Type B pancreatic cell (in vitro differentiated cells): Measurements from ENCODE around the gene STMN3. TPM values are rescaled to one million over a fixed set of nuclear protein-coding genes. Genes with fewer than 3 reads are reported as not detected.

ENCODE experiments used
- DNase-seq: peaks from one replicate; pipeline ENCODE4 v3.0.0; 2021; ENCODE audit warnings: mixed read lengths; ENCODE audit not compliant: unreplicated experiment; ENCODE audit errors: extremely low spot score
- H3K27ac Mint-ChIP-seq: 2 replicates; pipeline ENCODE4 v1.8.0; 2021; ENCODE audit warnings: mild to moderate bottlenecking, mixed read lengths
- H3K27me3 Mint-ChIP-seq: 2 replicates; pipeline ENCODE4 v1.8.0; 2021; ENCODE audit warnings: mixed read lengths
- H3K36me3 Mint-ChIP-seq: 2 replicates; pipeline ENCODE4 v1.8.0; 2021; ENCODE audit warnings: mixed read lengths
- H3K4me1 Mint-ChIP-seq: one replicate; pipeline ENCODE4 v1.8.0; 2021; ENCODE audit warnings: mixed read lengths; ENCODE audit not compliant: unreplicated experiment
- H3K4me3 Mint-ChIP-seq: 2 replicates; pipeline ENCODE4 v1.8.0; 2021; ENCODE audit warnings: mild to moderate bottlenecking, mixed read lengths
- H3K9me3 Mint-ChIP-seq: 2 replicates; pipeline ENCODE4 v1.8.0; 2021; ENCODE audit warnings: mixed read lengths
- CTCF ChIP-seq: fragments of 200-600 bp; sonication (generic); conservative IDR thresholded peaks from 2 replicates; pipeline ENCODE4 v1.5.0; 2021; ENCODE audit warnings: antibody characterized with exemption, mild to moderate bottlenecking
- total RNA-seq: library from RNA; stranded (reverse); gene quantifications from 2 replicates; pipeline ENCODE4 v1.2.1, GENCODE V29; 2021; ENCODE audit warnings: low replicate concordance

The STMN3 gene
- total RNA-seq, 1 donor from 2014 or later = 40.8 TPM

- Mint-ChIP-seq H3K27ac (no peak overlapping the region), H3K4me1 (no peaks in the 10 kb centered on the region), H3K27me3 (no peaks in the 10 kb centered on the region), H3K9me3 (no peaks in the 10 kb centered on the region), H3K4me3 (no peak overlapping the region), H3K36me3 (peaks cover 12% of the 10 kb centered on the region)
- no peak for DNase-seq
- no peak for TF ChIP-seq CTCF
These were observed 54.5 kb downstream of the STMN3 start for GRCh38 chr20:63598479-63599395.

- no peak for DNase-seq
- no peak overlapping the region for H3K27ac Mint-ChIP-seq
- H3K36me3 Mint-ChIP-seq = peaks cover 13% of the 10 kb centered on the region
- H3K4me1 Mint-ChIP-seq = no peaks in the 10 kb centered on the region
- H3K27me3 Mint-ChIP-seq = no peaks in the 10 kb centered on the region
- no peak overlapping the region for H3K4me3 Mint-ChIP-seq
- TF ChIP-seq CTCF = no peak
- H3K9me3 Mint-ChIP-seq = no peaks in the 10 kb centered on the region
These were observed 55.4 kb downstream of the STMN3 start for GRCh38 chr20:63597651-63598478.

- H3K36me3 Mint-ChIP-seq = peaks cover 11% of the 10 kb centered on the region
- no peak for TF ChIP-seq CTCF
- DNase-seq = no peak
- H3K27ac Mint-ChIP-seq = no peak overlapping the region
- H3K27me3 Mint-ChIP-seq = no peaks in the 10 kb centered on the region
- H3K4me3 Mint-ChIP-seq = no peak overlapping the region
- H3K9me3 Mint-ChIP-seq = no peaks in the 10 kb centered on the region
- H3K4me1 Mint-ChIP-seq = no peaks in the 10 kb centered on the region
These were observed 56.8 kb downstream of the STMN3 start for GRCh38 chr20:63596423-63596822.

GRCh38 chr20:63595416-63596127 lies 57.7 kb downstream of the STMN3 start:
- no peak overlapping the region for H3K4me3 Mint-ChIP-seq
- TF ChIP-seq CTCF = no peak
- no peaks in the 10 kb centered on the region for H3K27me3 Mint-ChIP-seq
- H3K9me3 Mint-ChIP-seq = no peaks in the 10 kb centered on the region
- no peak for DNase-seq
- peaks cover 8% of the 10 kb centered on the region for H3K36me3 Mint-ChIP-seq
- no peaks in the 10 kb centered on the region for H3K4me1 Mint-ChIP-seq
- no peak overlapping the region for H3K27ac Mint-ChIP-seq

GRCh38 chr20:63594043-63594561 lies 59.1 kb downstream of the STMN3 start:
- DNase-seq = no peak
- peaks cover 4% of the 10 kb centered on the region for H3K36me3 Mint-ChIP-seq
- TF ChIP-seq CTCF = no peak
- no peak overlapping the region for H3K27ac Mint-ChIP-seq
- H3K9me3 Mint-ChIP-seq = no peaks in the 10 kb centered on the region
- no peak overlapping the region for H3K4me3 Mint-ChIP-seq
- no peaks in the 10 kb centered on the region for H3K4me1 Mint-ChIP-seq
- H3K27me3 Mint-ChIP-seq = no peaks in the 10 kb centered on the region
